Stimulated activated effector memory CD8-positive, alpha-beta T cell treated with anti-CD3 and anti-CD28 coated beads, Interleukin-12 subunit alpha, Interleukin-12 subunit beta, amount 100 ng/mL, for 72 hours (primary cell): ENCODE data around the gene SNRNP200.
A peak's percentile ranks its signal among the peaks of the same experiment; 100 is the strongest.

Source experiments
- ATAC-seq: fragments of 150-1000 bp; cut with Tn5 transposase; 2 replicates; pipeline ENCODE4 v1.10.0; 2021
- DNase-seq, 2 donors: peaks; one replicate each; pipeline ENCODE4 v3.0.0; 2021 to 2022; ENCODE audit warnings: low spot score in 2 of 2
- H3K27ac Mint-ChIP-seq: one replicate; pipeline ENCODE4 v1.8.0; 2022; ENCODE audit warnings: mild to moderate bottlenecking, mixed read lengths
- H3K36me3 Mint-ChIP-seq: one replicate; pipeline ENCODE4 v1.8.0; 2022; ENCODE audit warnings: mild to moderate bottlenecking, mixed read lengths
- H3K4me1 Mint-ChIP-seq: one replicate; pipeline ENCODE4 v1.8.0; 2022; ENCODE audit warnings: mixed read lengths
- H3K4me3 Mint-ChIP-seq: one replicate; pipeline ENCODE4 v1.8.0; 2022; ENCODE audit warnings: mild to moderate bottlenecking, mixed read lengths
- H3K9me3 Mint-ChIP-seq: one replicate; pipeline ENCODE4 v1.8.0; 2022; ENCODE audit warnings: mixed read lengths

The SNRNP200 gene

DNA sequence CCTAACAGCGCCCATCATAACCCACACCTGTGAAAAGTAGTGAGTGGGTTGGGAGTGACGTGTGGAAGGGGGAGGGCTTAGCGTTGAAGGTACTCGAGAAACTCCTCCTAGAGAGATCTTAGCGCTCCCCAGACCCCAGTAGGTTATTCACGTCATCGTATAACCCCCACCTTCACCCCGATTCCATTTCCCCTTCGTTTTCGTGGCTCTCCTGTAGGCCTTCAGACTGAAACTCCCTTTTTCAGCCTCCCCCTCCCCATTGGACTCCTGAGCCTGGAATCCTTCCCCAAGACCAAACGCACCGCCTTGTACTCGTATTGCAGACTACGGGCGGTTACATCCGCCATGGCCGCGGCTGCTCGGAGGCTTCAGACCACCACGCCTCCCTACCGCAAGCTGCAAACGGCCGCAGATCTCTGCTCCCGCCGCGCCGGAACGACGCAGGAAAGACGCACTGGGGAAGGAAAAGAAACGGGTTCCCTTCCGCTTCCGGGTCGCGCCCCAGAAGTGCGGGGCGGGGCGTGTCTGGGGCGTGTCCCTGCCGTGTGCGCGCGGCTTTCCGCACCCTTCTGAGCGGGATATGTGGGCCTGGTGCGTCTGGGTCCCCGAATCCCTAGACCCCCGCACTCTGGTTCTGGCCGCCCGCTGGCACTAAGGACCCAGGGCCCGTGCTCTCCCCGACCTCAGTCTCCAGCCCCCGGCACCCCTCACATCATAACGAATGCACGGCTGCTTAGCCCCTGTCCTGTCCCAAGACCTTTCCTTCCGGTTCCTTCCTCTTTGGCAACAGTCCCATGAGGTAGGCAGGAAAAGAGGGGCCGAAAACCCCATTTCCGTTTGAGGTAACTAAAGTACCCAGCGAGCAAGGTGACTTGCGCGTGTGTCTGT lies at the start of gene SNRNP200:
Gene SNRNP200 (minus strand): TSS at position 456 of the 888 bp plus-strand sequence. CDS start 109 bp downstream, at position 347.
- Mint-ChIP-seq H3K4me1 (peaks cover 55% of the 10 kb centered on the region), H3K4me3 (peak within 1 kb of the TSS; percentile 100), H3K36me3 (peaks cover 66% of the 10 kb centered on the region), H3K9me3 (no peaks in the 10 kb centered on the region), H3K27ac (peak within 1 kb of the TSS; percentile 99)
- ATAC-seq (peak; percentile 98), DNase-seq (peak; percentile 78 to 93)

- H3K4me3 Mint-ChIP-seq, result no peak overlapping the region
- no peaks in the 10 kb centered on the region for H3K9me3 Mint-ChIP-seq
- ATAC-seq, result no peak
- no peak for DNase-seq
- peaks cover 6% of the 10 kb centered on the region for H3K4me1 Mint-ChIP-seq
- peaks cover 84% of the 10 kb centered on the region for H3K36me3 Mint-ChIP-seq
- no peak overlapping the region for H3K27ac Mint-ChIP-seq
These were observed 49.1 kb upstream of the SNRNP200 start for GRCh38 chr2:96354492-96354891.

GRCh38 chr2:96353606-96354101 lies 48.3 kb upstream of the SNRNP200 start:
- H3K27ac Mint-ChIP-seq, result no peak overlapping the region
- H3K4me3 Mint-ChIP-seq, result no peak overlapping the region
- H3K4me1 Mint-ChIP-seq, result no peaks in the 10 kb centered on the region
- H3K9me3 Mint-ChIP-seq, result no peaks in the 10 kb centered on the region
- H3K36me3 Mint-ChIP-seq, result peaks cover 84% of the 10 kb centered on the region
- no peak for ATAC-seq
- DNase-seq, result no peak

DNA sequence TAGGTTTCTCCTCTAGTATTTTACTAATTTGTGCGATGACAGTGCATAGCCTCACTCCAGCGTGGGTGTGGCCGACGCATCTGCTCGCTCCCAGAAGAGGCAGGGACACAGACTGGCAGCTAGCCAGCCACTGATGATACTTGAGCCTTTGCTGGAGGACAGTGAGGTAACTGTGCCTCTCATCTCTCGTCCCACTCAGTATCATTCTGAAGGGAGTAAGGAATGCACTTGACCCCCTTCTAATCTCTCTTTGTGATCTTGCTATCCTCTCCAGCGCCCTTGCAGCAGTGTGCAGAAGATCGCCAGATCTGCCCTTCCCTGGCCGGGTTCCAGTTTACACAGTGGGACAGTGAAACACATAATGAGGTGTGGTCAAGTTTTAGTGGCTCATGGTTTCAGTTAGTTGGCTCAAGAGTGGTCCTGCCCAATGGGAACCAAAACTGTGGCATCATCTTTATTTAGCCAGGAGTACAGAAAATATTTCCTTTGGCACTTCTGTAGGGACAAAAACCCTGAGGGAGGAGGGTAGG lies 47.8 kb upstream of the SNRNP200 start:
- H3K9me3 Mint-ChIP-seq, result no peaks in the 10 kb centered on the region
- H3K27ac Mint-ChIP-seq, result no peak overlapping the region
- no peak for DNase-seq
- ATAC-seq, result no peak
- H3K4me3 Mint-ChIP-seq, result no peak overlapping the region
- H3K36me3 Mint-ChIP-seq, result peaks cover 88% of the 10 kb centered on the region
- no peaks in the 10 kb centered on the region for H3K4me1 Mint-ChIP-seq

DNA sequence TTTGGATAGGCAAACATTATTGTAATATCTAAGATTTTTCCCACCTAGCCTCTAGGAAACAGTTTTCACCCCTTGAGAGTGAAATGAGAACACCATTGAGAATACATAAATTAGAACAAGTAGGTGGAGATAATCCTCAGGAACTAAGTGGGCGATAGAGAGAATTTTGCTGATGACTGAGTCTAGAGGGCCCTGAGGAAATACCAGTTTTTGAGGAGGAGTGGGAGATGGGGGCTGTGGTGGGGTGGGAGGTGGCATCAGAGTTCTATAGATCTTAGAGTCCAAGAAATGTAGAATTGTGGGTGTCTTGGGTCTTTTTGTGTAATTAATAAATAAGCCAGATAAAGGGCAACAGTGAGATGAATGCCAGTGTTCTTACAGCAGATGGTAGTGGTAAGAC lies 42.0 kb upstream of the SNRNP200 start:
- DNase-seq, result no peak
- peaks cover 98% of the 10 kb centered on the region for H3K36me3 Mint-ChIP-seq
- no peak for ATAC-seq
- H3K4me1 Mint-ChIP-seq, result peaks cover 50% of the 10 kb centered on the region
- H3K27ac Mint-ChIP-seq, result peak overlapping the region; percentile 64
- H3K4me3 Mint-ChIP-seq, result no peak overlapping the region
- H3K9me3 Mint-ChIP-seq, result no peaks in the 10 kb centered on the region

GRCh38 chr2:96345868-96346462 lies 40.6 kb upstream of the SNRNP200 start:
- peak overlapping the region; percentile 18 for H3K27ac Mint-ChIP-seq
- no peak for DNase-seq
- ATAC-seq, result no peak
- H3K4me1 Mint-ChIP-seq, result peaks cover 64% of the 10 kb centered on the region
- H3K4me3 Mint-ChIP-seq, result no peak overlapping the region
- peaks cover 98% of the 10 kb centered on the region for H3K36me3 Mint-ChIP-seq
- H3K9me3 Mint-ChIP-seq, result no peaks in the 10 kb centered on the region

- peaks cover 98% of the 10 kb centered on the region for H3K36me3 Mint-ChIP-seq
- peak overlapping the region; percentile 88 for H3K4me3 Mint-ChIP-seq
- no peak for ATAC-seq
- H3K27ac Mint-ChIP-seq, result peak overlapping the region; percentile 18
- H3K9me3 Mint-ChIP-seq, result no peaks in the 10 kb centered on the region
- DNase-seq, result no peak
- H3K4me1 Mint-ChIP-seq, result peaks cover 69% of the 10 kb centered on the region
These were observed 40.1 kb upstream of the SNRNP200 start for GRCh38 chr2:96345438-96345837.

- DNase-seq (peak; percentile 41 to 76), ATAC-seq (peak; percentile 93)
- Mint-ChIP-seq H3K4me1 (peaks cover 84% of the 10 kb centered on the region), H3K9me3 (no peaks in the 10 kb centered on the region), H3K36me3 (peaks cover 98% of the 10 kb centered on the region), H3K4me3 (peak overlapping the region; percentile 88), H3K27ac (peak overlapping the region; percentile 18)
These were observed 38.7 kb upstream of the SNRNP200 start for GRCh38 chr2:96344011-96344410.

DNA sequence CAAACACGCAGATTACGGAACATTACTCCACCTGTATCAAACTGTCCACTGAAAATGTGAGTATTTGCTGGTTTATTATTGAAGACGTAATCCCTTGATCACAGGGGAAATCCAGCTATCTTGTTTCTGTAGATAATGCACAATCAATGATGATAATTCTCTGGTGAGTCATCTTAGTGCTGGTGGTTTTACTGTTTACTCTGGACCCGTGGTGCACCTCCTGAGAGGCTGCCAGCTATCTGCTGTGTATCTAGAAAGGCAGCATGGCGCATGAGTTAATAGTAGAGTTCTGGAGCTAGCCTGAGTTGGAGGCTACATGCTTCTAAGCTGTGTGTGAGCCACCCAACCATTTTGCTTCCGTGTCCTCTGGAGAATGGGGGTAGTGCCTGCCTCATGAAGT lies 36.7 kb upstream of the SNRNP200 start:
- peak in 1 of 2 donors; percentile 76 for DNase-seq
- H3K4me3 Mint-ChIP-seq, result peak overlapping the region; percentile 88
- peaks cover 87% of the 10 kb centered on the region for H3K36me3 Mint-ChIP-seq
- peak; percentile 88 for ATAC-seq
- H3K9me3 Mint-ChIP-seq, result no peaks in the 10 kb centered on the region
- peak overlapping the region; percentile 94 for H3K27ac Mint-ChIP-seq
- peaks cover 93% of the 10 kb centered on the region for H3K4me1 Mint-ChIP-seq

GRCh38 chr2:96341641-96342040 lies 36.3 kb upstream of the SNRNP200 start:
- Mint-ChIP-seq H3K4me3 (peak overlapping the region; percentile 88), H3K27ac (peak overlapping the region; percentile 94), H3K9me3 (no peaks in the 10 kb centered on the region), H3K4me1 (peaks cover 93% of the 10 kb centered on the region), H3K36me3 (peaks cover 83% of the 10 kb centered on the region)
- ATAC-seq, result no peak
- DNase-seq, result no peak

- Mint-ChIP-seq H3K9me3 (no peaks in the 10 kb centered on the region), H3K4me3 (peak overlapping the region; percentile 88), H3K4me1 (peaks cover 93% of the 10 kb centered on the region), H3K36me3 (peaks cover 74% of the 10 kb centered on the region), H3K27ac (peak overlapping the region; percentile 94)
- ATAC-seq (peak; percentile 42), DNase-seq (peak in 1 of 2 donors; percentile 70)
These were observed 35.4 kb upstream of the SNRNP200 start for GRCh38 chr2:96340493-96341414.

DNA sequence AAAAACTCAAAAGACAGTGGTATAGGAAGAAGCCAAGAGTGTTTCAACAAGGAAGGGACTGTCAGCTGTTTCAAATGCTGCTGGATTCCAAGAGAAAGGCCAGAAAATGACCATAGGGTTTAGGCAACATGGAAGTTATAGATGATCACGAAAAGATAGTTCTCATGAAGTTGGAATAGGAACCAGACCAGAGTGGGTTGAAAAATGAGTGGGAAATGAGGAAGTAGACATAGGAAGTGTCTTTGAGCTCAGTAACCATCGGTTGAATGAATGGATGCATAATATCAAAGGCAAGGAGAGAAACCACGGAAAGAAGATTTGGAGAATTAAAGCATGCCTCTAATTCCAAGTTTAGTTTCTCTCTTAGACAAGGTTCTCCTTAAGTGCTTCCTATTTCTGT lies 31.5 kb upstream of the SNRNP200 start:
- H3K27ac Mint-ChIP-seq, result peak overlapping the region; percentile 75
- peak overlapping the region; percentile 88 for H3K4me3 Mint-ChIP-seq
- H3K9me3 Mint-ChIP-seq, result no peaks in the 10 kb centered on the region
- ATAC-seq, result no peak
- peaks cover 41% of the 10 kb centered on the region for H3K36me3 Mint-ChIP-seq
- DNase-seq, result no peak
- peaks cover 80% of the 10 kb centered on the region for H3K4me1 Mint-ChIP-seq

DNA sequence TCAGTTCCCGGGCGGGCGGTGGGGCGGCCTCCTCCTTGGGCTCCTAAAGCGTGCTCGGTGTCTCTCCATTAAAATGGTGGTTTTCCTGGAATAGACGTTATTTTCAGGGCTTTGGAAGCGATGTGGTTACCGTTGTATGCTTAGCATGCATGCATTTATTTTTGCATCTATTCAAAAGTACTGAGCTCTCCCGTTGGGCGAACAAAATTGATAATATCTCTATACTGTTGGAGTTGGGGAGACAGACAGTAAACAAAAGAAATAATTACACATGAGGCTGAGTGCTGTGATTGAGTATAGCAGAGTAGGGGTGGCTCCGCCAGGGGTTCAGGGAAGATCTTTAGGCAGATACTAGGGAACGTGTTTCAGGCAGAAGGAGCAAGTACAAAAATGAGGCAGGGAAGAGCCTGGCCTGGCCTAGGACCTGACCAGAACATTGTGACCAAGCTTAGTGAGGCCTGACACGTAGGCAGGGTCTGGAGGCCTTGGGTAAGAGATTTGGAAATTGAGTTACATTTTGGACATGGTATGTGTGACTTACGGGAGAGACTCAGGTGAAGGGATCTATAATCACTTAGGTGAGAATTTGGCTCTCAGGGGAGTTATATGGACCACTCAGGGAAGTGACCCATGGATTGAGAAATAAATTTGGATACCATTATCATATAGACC lies 30.9 kb upstream of the SNRNP200 start:
- DNase-seq (no peak), ATAC-seq (no peak)
- Mint-ChIP-seq H3K36me3 (peaks cover 35% of the 10 kb centered on the region), H3K4me1 (peaks cover 79% of the 10 kb centered on the region), H3K4me3 (peak overlapping the region; percentile 88), H3K9me3 (no peaks in the 10 kb centered on the region), H3K27ac (peak overlapping the region; percentile 75)

DNA sequence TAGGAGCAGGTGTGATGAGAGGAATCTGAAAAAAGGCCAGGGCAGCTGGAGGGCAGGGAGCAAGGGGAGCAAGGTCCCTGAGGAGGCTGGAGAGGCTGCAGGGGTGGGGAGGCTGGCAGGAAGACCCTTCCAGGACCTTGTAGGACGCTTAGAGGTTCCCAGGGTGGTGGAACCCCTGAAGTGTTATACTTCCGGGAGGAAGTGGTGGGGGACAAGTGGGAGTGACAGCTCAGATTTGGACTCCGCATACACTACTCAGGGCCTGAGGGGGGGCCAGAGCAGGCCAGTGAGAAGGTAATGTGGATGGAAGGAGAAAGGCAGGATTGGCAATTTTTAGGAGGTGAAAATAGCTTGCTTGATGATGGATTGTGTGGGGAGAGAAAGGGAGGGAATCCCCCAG lies 28.4 kb upstream of the SNRNP200 start:
- DNase-seq (no peak), ATAC-seq (peak; percentile 41)
- no peaks in the 10 kb centered on the region for H3K9me3 Mint-ChIP-seq
- peak overlapping the region; percentile 88 for H3K4me3 Mint-ChIP-seq
- peaks cover 63% of the 10 kb centered on the region for H3K4me1 Mint-ChIP-seq
- H3K36me3 Mint-ChIP-seq, result peaks cover 40% of the 10 kb centered on the region
- H3K27ac Mint-ChIP-seq, result peak overlapping the region; percentile 75
